NB4 (cell line): ENCODE results near the gene TRIM39.

Experiments
- DNase-seq: peaks from one replicate; pipeline ENCODE4 v3.0.0; 2010; ENCODE audit warnings: low read depth
- H3K4me3 ChIP-seq: one replicate; pipeline ENCODE4 v1.5.1; 2011; ENCODE audit warnings: mild to moderate bottlenecking, low read depth, low read length, moderate library complexity
- CTCF ChIP-seq: IDR thresholded peaks from one replicate; pipeline ENCODE4 v1.5.1; 2012; ENCODE audit warnings: low read depth, low read length
- MAX ChIP-seq: IDR thresholded peaks from 2 replicates; pipeline ENCODE4 v1.6.1; 2011; ENCODE audit warnings: low read depth, low read length
- MYC ChIP-seq: IDR thresholded peaks from 2 replicates; pipeline ENCODE4 v1.6.1; 2011; ENCODE audit warnings: low read depth, low read length
- POLR2A ChIP-seq: IDR thresholded peaks from 2 replicates; pipeline ENCODE4 v1.6.1; 2011; ENCODE audit warnings: mild to moderate bottlenecking; ENCODE audit not compliant: insufficient read length; ENCODE audit errors: extremely low read depth

Gene TRIM39

GRCh38 chr6:30304002-30304401, 22.7 kb upstream of the TRIM39 start:
- TF ChIP-seq POLR2A (no peak), CTCF (no peak), MYC (no peak), MAX (no peak)
- no peak overlapping the region for H3K4me3 ChIP-seq
- no peak for DNase-seq

GRCh38 chr6:30311101-30311500, 15.6 kb upstream of the TRIM39 start:
- DNase-seq = no peak
- TF ChIP-seq MAX (no peak), MYC (no peak), POLR2A (no peak), CTCF (no peak)
- no peak overlapping the region for H3K4me3 ChIP-seq

- peak; percentile 32 for DNase-seq
- no peak for TF ChIP-seq CTCF
- no peak for TF ChIP-seq POLR2A
- no peak for TF ChIP-seq MYC
- TF ChIP-seq MAX = no peak
- H3K4me3 ChIP-seq = no peak overlapping the region
Measured at GRCh38 chr6:30311671-30312070, 15.1 kb upstream of the TRIM39 start.

DNA sequence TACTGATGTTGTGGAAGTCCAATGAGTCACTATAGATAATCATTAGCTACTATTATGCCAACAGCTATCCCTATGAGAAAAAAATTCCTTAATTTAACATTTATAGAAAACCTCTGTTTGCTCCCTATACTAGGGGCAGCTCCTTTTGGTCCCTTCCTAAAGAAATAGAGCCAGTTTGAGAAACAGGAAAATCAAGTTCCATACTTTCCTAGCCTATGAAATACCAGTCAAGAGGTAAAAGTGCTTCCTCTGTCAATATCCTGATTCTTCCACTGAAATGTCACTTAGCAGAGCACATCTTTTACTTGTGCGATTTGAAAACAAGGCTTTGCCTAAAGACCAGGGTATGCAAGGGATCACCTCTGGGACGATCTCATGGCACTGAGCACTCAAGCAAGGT, 14.5 kb upstream of the TRIM39 start:
- no peak overlapping the region for H3K4me3 ChIP-seq

GRCh38 chr6:30312676-30313321, 13.9 kb upstream of the TRIM39 start:
- no peak for TF ChIP-seq MYC
- no peak for TF ChIP-seq MAX
- TF ChIP-seq CTCF = no peak
- TF ChIP-seq POLR2A = no peak
- no peak overlapping the region for H3K4me3 ChIP-seq
- no peak for DNase-seq

More for the DNA sequence above, 14.5 kb upstream of the TRIM39 start:
- TF ChIP-seq CTCF (no peak), POLR2A (no peak), MYC (no peak), MAX (no peak)
- DNase-seq = no peak
